OCI-M2 (cell line): Measurements from ENCODE around the gene KRT74.

Experiments used
- DNase-seq: peaks from one replicate; lab custom pipeline; 2025; ENCODE audit not compliant: unreplicated experiment; lab: John Stamatoyannopoulos, UW

The KRT74 gene

GRCh38 chr12:52522346-52523011 lies 51.2 kb downstream of the KRT74 start:
- DNase-seq = no peak

DNA sequence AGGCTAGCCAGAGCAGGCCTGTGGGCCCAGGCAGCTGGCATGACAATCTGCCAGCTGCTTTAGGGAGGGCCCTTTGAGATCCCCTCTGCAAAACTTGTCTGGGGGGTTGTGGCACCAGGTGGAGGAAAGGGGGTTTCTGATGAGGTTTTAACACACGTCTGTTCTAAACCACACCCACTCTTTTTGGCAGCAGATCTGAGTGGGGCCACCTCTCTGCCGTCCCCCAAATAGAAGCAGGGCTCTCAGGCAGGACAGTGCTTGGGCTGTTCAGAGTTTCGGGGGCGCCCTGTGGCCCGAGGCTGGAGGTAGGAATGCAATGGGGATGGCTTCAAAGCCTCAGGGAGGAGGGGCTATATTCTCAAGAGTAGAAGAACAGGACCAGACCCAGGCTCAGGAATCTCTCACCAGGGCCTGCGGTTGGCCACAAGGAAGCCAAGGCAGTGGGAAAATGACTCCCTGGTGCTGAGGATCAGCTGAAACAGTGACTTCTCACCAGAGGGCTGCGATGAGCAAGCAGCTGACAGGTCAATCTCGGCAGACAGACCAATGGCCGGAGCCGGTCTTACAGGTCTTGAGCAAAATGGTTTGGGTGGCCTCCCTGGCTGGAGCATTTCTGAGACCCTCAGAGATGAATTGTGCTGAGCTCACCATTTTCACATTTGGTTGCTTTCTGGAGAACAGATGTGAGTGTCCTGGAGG lies 51.9 kb downstream of the KRT74 start:
- no peak for DNase-seq

DNA sequence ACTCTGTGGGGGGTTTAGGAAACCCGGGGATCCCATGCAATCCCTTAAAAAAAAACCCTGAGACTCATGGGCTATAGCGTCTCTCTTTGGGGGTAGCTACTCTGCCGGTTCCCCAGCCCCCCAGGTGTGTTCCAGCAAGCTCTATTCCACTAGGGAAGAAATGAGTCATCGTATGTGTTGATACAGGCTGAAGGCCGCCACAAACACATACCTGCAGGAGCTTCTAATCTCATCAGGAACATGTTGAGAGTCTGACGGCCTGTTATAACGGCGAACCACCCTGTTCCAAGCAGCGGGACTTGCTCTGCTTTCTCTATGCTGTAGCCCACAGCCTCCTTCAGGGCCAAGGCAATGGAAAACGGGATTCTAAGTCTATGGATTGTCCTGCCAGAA lies 52.5 kb downstream of the KRT74 start:
- no peak for DNase-seq

GRCh38 chr12:52519826-52520662 lies 53.6 kb downstream of the KRT74 start, which contains the start of gene KRT5:
KRT5 (minus strand) TSS chr12:52520394; CDS start chr12:52520296, 98 bp downstream.
- no peak for DNase-seq

DNA sequence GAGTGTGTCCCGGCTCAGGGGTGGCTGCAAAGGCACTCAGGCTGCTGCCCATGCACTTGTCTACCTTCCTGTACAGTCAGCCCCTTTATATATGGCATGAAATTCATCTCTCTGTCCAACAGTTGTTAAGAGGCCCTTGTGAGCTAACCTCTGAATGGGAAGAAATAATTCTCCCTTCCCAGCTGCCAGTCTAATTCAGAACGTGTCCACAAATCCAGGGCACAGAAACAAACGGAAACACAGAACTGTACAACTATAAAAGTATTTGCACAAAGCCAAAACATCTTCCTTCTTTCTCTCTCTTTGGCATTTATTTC lies 54.3 kb downstream of the KRT74 start:
- DNase-seq = no peak

- no peak for DNase-seq
Observed at GRCh38 chr12:52518574-52519386, 54.9 kb downstream of the KRT74 start.

GRCh38 chr12:52517888-52518287 lies 55.8 kb downstream of the KRT74 start:
- DNase-seq = no peak

DNA sequence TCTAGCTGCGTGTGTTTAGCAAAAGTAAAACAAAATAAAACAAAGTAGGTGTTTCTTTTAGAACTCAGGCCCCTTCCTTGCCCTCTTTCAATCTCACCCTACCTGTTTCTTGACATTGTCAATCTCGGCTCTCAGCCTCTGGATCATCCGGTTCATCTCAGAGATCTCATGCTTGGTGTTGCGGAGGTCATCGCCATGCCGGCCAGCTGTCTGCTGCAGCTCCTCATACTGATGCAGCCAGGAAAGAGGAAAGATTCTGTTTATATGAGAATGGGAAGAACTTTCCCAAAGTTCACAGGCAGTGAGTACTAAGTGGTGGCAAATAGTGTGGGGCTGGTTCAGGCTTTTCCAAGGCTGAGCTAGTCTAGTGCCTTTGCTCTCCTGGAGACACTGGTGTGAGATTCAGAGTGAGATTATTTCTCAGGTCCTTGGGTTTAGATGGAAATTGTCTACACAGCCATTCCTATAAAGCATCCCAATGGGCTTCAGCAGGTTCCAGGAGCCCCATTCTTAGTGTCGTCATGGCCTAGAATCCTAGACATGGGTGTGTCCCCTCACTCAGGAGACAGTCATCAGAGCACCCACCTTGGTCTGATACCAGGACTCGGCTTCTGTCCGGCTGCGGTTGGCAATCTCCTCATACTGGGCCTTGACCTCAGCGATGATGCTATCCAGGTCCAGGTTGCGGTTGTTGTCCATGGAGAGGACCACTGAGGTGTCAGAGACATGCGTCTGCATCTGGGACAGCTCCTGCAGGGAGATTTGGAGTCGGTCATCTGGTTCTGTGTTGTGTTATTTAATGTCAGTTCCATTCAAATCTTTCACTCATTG lies 56.4 kb downstream of the KRT74 start:
- DNase-seq = no peak

DNA sequence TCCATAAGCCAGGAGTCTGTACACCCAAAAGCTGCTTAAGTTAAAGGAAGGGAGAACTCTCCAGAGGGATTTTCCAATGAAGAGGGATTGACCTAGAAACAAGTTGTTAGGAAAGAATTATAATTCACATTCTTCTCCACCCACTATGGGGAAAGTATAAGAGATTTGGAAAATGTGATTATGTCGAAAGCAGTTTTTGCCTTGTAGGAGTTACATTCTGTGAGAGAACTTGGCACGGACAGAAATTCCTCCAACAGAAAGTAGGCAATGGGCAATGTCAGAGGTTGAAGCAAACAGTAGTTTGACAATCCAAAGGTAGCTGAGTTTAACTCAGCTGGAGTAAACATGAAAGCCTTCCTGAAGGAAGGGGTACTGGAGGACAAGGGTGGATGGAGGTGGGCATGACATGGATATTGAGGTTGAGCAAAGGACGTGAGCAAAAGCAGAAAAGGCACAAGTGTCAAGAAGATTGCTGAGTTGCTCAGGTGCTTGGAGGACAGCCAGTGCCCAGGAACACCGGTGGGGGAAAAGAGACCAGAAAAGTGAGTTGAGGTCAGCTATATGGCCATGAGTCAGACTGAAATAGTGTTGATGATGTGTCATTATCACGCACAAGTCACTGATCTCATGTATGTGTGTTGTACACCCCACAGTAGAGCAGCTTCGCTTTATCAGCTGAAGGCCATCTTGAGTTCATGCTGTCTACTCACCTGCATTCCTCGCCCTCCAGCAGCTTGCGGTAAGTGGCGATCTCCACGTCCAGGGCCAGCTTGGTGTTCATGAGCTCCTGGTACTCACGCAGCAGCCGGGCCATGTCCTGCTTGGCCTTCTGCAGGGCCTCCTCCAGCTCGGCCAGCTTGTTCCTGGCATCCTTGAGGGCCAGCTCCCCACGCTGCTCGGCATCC lies 57.5 kb downstream of the KRT74 start:
- no peak for DNase-seq
